A549 (cell line): ENCODE results near the gene DNHD1.

ENCODE experiments used
- HDAC2 ChIP-seq: fragments of 200-600 bp; sonication (generic); IDR thresholded peaks from 2 replicates; pipeline ENCODE4 v1.6.1; 2016
- MAFK ChIP-seq: fragments of 450-650 bp; IDR thresholded peaks from 2 replicates; pipeline ENCODE4 v1.6.1; 2014; ENCODE audit not compliant: partially characterized antibody
- POLR2A ChIP-seq: IDR thresholded peaks from 2 replicates; pipeline ENCODE4 v1.6.1; 2012; ENCODE audit warnings: mild to moderate bottlenecking, low read length
- RAD21 ChIP-seq, 2 experiments: fragments of >200 bp in 1 of 2; sonication (Bioruptor Twin) in 1 of 2; formaldehyde crosslinking in 1 of 2; IDR thresholded peaks in 1 of 2; conservative IDR thresholded peaks in 1 of 2; 2 replicates in 1 of 2; 3 replicates in 1 of 2; pipeline ENCODE4 v1.6.1; 2012 to 2018; ENCODE audit warnings: inconsistent platforms in 1 of 2
- RCOR1 ChIP-seq: fragments of 150-350 bp; IDR thresholded peaks from 2 replicates; pipeline ENCODE4 v1.6.1; 2014; ENCODE audit warnings: antibody characterized with exemption, low read length, low read depth
- RNF2 ChIP-seq: fragments of 200-600 bp; sonication (generic); IDR thresholded peaks from 2 replicates; pipeline ENCODE4 v1.6.1; 2016; ENCODE audit warnings: low read depth, mild to moderate bottlenecking, antibody characterized with exemption, moderate library complexity, borderline replicate concordance
- SMC3 ChIP-seq: fragments of >200 bp; sonication (Bioruptor Twin); formaldehyde crosslinking; IDR thresholded peaks from 3 replicates; pipeline ENCODE4 v1.6.1; 2018; ENCODE audit warnings: inconsistent platforms
- TFCP2L1 ChIP-seq: fragments of 250-450 bp; sonication (Bioruptor Pico); IDR thresholded peaks from 2 replicates; pipeline ENCODE4 v1.5.0; 2021; ENCODE audit warnings: mild to moderate bottlenecking
- TF ChIP-seq, protein P1 (sequence below): fragments of >200 bp; sonication (Bioruptor Twin); formaldehyde crosslinking; IDR thresholded peaks from 3 replicates; pipeline ENCODE4 v1.5.1; 2016

DNA sequence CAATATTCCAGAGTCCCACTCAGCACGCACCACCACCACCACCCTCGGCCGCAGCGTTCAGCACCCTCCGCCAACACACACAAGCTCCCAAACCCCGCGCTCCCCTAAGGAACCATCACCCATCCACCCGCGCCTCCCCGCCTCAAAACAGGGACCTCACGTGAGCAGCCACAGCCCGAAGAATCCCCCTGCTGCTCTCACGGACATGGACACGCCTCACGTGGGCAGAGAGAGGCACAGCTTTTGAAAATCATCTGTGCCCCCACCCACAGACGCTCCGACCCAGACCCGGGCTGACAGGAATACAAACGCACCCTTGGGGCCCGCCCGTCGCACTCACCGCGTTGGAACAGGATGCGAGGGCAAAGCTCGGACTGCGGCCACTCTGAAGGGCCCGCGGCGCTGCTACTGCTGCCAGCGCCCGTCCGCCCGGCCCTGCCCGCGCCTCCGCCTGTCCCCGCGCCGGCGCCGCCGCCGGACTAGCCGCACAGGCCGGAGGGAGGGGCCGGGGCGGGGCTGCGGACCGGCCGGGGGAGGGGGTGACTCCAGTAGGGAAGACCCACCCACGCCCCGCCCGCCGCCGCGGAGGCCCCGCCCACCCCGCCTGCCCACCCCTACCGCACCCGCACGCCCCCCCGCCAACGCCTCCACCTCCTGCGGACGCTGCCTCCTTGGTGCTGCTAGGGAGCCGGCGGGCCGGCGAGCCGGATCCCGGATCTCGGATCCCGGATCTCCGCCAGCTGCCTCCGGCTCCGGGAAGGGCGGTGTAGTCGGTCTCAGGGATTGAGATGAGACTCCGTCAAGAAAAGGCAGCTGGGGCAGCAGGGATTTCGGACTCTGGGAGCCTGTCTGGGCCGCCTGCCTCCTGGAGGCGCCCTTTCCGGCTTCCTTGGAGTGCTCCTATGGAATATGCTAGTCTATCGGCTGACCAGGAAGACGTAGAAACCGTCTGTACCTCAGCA is 23.3 kb upstream of the DNHD1 start, which contains the start of gene TRIM3:
- TF ChIP-seq, protein P1, sequence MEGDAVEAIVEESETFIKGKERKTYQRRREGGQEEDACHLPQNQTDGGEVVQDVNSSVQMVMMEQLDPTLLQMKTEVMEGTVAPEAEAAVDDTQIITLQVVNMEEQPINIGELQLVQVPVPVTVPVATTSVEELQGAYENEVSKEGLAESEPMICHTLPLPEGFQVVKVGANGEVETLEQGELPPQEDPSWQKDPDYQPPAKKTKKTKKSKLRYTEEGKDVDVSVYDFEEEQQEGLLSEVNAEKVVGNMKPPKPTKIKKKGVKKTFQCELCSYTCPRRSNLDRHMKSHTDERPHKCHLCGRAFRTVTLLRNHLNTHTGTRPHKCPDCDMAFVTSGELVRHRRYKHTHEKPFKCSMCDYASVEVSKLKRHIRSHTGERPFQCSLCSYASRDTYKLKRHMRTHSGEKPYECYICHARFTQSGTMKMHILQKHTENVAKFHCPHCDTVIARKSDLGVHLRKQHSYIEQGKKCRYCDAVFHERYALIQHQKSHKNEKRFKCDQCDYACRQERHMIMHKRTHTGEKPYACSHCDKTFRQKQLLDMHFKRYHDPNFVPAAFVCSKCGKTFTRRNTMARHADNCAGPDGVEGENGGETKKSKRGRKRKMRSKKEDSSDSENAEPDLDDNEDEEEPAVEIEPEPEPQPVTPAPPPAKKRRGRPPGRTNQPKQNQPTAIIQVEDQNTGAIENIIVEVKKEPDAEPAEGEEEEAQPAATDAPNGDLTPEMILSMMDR: peak; percentile 45
- peak; percentile 46; the same call in 1 of the 2 replicates for TF ChIP-seq POLR2A
- no peak for TF ChIP-seq HDAC2
- TF ChIP-seq RAD21 (conservative IDR thresholded peaks at IDR 0.05 in 1 of 2, IDR thresholded peaks at IDR 0.05 in 1 of 2): no peak
- TF ChIP-seq RCOR1: no peak
- no peak for TF ChIP-seq SMC3
- peak; percentile 49; the same call in 1 of the 2 replicates for TF ChIP-seq TFCP2L1 (CRISPR knock-in tag)
- no peak for TF ChIP-seq RNF2
- TF ChIP-seq MAFK: no peak
